CD4-positive, alpha-beta T cell treated with Interleukin-6 for 4 hours (primary cell): ENCODE results near the gene AGK.
A peak's percentile ranks its signal among the peaks of the same experiment; 100 is the strongest.

ENCODE experiments used
- DNase-seq: peaks from one replicate; pipeline ENCODE4 v3.0.0-alpha.2; 2020; ENCODE audit warnings: mixed read lengths

Gene AGK

DNA sequence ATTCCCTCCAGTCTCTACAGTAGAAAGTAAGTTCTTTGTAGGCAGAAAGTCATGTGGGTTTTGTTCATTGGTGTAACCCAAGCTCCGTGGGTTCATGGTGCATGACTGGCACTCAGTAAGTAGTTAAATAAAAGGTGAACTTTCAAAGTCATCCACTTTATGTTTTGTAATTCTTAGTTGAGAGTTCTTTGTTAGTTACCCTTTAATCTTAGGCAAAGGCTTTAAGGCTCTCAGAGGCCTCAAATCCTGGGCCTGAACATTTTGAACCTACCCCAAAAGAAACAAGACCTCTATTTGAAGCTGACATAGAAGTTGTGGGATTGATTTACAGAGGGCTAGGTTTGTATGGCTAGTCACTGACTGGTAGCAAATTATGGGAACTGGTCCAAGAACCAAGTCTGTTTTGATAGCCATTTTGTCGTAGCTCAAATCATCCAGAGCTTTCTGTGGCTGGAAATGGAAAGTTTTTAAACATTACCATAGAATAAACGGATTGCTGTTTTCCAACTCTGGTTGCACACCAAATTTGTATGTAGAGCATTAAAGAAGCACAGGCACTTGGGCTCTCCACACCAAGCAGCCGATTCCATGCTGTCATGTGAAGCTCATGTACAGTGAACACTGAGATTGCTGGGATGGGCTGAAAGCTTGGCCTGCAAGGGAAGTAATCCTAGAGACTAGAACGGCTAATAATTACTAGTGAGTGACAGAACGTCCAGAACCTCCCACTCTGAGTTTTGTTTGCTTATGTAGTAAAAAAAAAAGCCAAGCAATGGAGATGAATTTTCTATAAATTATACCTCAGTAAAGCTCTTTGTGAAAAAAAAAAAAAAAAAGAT lies 97.3 kb downstream of the AGK start:
- no peak for DNase-seq

DNA sequence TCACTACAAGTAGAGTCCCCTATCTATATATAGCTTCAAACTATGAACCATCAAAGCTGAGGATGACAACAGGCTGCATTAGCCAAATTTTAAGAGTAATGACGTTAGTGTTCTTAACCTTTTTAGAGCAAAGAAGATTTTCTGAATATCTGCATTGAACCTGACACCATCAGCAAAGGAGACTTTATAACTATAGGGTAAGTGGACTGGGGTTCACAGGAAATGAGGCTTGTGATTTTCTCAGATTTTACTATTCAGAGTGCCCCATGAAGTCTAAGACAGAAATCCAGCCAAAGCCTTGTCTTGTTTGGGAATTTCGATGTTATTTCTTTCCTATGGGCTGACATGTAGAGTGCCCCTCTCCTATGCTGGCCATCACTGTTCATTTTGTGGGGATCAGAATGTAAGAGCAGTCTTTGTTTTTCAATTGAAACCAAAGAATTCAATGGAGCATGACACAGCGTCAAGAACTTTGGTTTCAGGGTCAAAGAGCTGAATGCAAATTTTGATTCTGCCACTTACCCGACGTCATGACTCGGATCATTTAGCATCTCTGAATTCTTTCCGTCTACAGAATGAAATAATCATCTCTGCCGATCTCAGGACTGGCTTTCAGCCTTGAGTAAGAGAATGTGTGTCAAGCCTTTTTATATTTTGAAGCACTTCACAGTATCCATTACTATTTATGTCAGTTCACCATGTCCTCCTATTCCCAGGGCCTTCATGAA lies 98.1 kb downstream of the AGK start:
- DNase-seq = no peak

DNA sequence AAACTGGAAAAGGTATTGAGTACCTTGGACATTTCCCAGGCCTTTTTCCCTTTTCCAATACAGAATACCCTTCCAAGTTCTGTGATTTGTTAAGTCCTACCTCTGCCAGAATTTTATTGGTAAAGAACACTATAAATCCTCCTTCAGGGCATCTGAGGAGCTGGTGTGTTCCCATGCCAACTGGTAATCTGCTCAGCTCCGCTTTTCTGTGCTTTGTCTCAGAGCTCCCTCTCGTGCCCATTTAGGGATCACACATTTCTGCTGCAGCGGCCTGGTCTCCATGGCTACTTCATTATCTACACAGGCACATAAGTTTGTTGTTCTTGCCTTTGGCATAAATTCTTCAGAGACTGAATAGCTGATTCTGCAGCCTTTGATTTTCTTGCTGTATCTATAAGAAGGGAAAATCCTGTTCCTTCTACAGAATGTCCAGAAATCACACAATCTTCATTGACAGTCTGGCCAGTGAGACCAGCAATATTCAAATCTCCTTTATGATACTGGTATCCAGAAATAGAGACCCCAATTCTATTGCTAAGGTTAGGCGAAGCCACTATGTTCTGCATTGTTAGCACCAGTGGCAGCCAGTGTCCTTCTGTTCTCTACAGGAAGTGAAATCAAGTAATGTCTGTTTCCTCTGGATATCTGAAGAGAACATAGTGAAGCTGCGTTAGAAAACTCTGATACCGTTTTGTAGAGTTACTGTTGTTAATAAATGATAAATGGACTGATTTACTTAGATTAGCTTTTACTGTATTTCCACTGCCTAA lies 98.8 kb downstream of the AGK start:
- no peak for DNase-seq

DNA sequence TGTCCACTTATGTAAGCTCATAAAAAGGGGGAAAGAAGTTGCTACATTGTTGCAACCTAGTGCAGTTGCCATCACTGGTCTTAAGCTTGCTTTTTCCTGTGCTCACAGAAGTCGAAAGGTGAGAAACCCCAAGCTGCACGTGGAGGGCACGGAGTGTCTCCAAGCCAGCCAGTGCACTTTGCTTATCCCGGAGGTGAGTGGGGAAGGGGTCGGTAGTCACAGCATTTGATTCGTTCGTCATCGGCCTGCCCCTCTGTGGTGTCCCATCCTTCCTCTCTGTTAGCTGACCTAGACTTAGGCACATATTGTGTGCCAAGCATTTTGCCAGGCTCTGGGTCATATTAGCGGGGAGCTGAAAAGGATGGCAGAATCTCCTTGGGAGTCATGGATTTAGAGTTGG lies 100.2 kb downstream of the AGK start:
- no peak for DNase-seq

DNA sequence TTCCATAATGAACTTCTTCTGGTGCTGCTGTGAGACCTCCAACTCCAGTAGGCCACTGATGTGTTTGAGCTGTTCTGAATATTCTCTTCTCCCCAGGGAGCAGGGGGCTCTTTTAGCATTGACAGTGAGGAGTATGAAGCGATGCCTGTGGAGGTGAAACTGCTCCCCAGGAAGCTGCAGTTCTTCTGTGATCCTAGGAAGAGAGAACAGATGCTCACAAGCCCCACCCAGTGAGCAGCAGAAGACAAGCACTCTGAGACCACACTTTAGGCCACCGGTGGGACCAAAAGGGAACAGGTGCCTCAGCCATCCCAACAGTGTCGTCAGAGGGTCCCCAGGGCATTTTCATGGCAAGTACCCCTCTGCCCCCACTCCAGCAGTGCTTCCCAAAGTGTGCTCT lies 101.5 kb downstream of the AGK start:
- no peak for DNase-seq

DNA sequence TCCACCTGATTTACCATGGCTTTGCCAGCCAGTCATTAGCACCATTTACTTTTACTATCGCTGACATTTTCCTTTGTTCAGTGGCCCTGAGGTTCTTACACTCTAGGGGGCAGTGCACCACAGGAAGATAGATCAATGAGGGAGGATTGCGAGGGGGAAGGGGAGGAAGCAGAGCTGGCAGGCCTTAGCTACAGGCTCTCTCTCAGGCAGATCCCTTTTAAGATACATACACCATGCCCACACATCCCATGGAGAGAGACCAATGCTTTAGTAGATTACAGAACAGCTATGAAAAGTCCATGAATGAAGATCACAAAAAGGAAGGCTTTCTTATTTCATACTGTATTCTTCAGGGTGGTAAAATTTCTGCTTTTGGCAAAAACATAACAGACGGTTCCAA lies 103.3 kb downstream of the AGK start:
- DNase-seq = peak; percentile 70

DNA sequence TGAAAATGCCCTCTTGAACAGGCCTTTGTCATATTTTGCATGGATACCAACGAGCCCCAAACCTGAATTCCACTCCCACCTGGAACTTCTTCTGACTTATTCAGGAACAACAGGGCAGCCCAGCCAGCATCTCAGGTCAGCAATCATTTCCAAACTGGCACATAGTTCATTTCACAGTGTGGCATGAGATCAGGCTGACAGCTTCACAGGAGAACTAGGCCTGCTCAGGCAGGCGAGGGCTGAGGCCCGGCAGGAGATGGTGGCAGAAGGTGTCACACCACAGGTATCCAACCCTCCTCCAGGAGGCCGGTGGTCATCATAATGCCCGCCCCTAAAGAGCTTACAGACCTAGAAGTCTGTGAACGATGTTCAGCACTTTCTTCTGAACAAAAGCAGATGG lies 108.3 kb downstream of the AGK start:
- no peak for DNase-seq

DNA sequence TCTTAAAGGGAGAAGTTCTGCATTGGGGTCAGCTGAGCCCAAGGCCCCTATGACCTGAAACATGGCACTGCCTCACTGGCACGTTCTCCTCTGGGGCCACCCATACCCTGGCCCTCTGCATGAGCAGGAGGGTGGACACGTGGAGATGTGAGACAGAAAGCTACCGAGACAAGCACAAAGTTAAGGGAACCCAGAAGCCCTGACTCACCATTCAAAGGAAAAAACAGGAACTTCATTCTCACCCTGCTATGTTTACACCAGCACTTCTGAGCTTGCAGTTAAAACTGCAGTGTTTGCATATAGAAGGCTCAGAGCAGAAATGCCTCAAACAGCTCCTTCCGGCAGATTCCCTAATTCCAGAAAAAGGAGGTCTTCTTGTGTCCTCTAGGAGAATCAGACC lies 109.0 kb downstream of the AGK start:
- no peak for DNase-seq

DNA sequence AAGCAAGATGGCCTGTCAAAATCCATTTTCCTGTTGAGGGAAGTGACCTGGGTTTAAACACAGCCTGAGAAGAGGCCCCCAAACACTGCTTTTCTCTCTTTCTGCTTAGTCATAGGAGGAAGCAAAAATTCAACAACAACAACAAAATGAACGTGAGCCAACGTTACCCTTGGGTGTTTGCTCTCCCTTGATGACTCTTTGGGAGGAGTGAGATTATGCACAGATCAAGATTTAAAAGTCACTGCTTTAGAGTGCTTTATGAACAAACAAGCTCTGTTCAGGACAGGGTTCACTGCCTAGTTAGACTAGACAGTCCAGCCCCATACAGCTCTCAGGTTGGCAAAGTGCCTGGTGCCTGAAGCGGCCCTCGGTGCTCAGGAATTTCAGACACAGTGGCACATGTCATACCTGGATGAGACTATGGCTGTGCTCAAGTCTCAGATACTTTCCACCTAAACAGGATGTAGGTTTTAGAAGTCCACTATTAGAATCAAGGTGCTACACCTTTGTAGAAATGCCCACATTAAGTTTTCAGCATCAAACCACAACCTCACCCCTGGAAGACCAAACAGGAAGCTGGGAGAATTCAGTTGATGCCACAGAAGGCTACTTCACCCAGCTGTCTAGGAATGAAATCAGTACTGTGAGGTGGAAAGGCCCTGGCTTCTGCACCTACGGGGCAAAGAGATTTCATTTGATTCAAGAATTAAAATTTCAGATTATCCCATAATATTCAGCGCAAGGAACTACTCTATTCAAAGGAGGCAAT lies 112.1 kb downstream of the AGK start:
- no peak for DNase-seq

DNA sequence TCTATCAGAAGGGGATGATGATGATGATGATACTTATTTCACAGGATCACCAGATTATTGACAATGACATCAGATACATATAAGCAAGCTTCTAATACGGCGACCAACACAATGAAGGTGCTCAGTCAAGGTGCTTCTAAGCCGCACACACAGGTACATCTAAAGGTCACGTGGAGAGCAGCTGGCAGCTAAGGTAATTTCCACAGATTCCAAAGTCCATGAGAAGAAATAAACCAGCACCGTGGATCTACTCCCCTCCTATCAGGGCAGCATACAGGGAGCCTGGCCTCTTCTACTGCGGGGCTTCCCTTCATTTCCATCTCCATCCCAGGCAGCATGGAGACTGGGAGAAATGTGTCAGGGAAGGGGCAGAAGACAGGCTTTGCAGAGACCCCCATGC lies 113.2 kb downstream of the AGK start:
- no peak for DNase-seq

DNA sequence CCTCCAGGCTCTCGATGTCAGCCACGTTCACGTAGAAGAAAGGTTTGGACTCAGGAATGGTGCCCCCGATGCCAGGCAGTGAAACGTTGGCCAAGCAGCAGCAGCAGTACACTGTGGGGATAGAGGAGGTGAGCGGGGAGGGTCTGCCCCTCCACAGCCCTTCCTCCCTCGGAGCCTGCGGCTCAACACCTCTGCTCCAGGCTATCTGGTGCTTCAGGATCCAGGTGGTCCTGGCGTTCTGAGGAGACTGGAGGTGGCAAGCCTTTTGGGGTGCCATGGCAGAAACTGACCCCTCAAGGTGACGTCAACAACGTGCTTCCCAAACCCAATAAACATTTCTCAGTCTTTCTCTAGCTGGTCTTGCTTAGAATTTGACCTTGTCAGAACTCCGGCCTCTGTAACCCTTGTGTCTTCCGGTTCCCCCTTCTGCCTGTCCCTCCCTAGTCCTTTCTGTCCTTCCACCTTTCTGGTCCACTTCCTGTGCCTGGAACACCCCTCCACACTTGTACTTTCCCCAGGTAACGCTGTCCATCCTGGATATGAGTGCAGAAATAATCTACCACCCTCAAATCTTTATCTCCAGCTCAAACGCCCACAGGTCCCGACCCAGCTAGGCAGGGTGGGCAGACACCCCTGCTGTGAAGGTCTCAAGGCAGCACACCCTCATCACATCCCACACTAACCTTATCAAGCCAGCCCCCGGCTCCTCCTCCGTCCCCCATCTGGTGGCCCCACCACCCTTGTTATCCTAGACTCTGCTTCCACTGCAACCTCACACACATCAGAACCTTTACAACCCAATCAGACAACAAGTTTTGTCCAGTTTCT lies 114.2 kb downstream of the AGK start:
- no peak for DNase-seq

DNA sequence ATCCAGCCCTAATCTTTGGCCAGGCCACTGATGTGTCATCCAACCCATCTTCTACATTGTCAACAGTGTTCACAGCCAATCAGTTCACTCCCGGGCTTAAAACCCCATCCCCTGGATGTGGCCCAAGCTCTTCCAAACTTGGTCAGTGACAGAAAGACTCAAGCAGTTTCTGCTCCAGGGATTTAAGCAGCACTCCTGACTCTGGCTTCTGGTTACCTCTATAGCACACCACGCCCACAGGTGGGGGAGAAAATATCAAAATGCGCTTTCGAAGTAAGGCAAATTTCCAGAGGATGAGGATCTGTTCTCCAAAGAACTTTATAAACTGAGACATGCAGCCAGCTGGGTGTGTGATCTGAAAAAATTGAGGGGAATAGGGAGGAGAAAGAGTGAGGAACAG lies 114.9 kb downstream of the AGK start:
- DNase-seq = no peak

DNA sequence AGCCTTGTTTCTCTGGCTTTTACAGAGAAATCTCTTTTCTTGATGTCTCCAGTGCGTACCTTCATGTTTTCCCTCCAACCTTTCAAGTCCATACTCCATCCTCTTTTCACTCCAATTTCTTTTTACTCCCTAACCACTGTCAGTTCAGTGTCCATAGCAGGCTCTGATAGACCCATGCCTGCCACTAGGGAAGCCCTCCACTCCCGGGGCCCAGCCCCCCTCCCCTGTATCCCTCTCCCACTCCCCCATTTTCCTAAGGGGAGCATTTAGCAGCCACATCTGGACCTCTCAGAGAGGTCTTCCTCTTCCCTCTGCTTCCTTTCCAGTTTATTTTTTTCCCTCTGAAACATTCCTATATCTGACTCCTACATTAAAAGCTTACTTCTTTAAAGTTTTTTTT lies 117.6 kb downstream of the AGK start:
- no peak for DNase-seq

DNA sequence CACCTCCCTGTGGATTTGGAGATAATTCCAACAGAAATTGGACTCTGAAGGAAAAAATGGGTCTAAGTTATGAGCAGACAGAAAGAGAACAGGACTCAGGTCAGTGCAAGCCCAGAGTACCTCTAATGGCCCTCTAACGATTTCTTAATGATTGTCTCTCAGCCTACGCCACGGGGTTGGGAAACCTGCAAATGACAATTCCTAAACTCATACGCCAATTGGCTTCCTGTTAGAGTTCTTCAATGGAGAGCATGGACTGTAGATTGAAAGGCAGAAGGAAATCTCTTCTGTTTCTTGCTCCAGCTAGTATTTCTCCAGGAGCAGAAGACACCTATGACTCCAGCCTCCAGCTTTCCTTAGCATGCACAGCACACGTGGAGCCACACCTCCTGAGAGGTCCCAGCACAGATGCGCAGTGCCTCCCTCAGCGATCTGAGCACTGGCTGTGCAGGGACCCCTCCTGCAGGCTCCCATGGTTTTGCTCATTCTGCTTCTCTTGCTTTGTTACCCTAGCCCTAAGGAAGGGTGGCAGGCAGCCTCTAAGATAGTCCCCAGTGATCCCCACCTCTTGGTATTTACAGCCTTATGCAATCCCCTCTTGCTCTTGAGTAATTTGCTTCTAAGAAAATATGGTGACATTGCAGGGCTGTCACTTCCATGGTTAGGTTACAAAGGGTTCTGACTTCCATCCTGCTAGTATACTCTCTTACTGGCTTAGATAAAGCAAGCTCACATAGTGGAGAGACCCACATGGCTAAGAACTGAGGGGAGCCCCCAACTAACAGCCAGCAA lies 120.7 kb downstream of the AGK start:
- no peak for DNase-seq

DNA sequence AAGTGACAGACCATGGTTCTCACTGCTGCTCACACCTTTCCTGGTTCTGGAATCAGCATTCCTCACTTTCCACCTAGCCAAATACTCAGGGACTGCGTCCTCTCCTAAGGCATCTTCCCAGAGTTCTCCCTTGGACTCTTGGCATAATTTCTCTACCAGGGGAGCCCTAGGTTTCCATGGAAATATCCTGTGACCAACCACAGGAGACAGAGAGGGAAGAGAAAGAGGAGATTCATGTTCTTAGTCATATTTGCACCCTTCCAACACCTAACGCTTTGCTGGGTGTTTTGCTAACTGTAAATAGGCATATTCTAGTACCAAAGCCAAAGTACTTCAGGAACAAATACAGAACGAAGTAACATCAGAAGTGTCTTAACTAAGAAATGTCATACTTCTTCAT lies 122.1 kb downstream of the AGK start:
- no peak for DNase-seq

DNA sequence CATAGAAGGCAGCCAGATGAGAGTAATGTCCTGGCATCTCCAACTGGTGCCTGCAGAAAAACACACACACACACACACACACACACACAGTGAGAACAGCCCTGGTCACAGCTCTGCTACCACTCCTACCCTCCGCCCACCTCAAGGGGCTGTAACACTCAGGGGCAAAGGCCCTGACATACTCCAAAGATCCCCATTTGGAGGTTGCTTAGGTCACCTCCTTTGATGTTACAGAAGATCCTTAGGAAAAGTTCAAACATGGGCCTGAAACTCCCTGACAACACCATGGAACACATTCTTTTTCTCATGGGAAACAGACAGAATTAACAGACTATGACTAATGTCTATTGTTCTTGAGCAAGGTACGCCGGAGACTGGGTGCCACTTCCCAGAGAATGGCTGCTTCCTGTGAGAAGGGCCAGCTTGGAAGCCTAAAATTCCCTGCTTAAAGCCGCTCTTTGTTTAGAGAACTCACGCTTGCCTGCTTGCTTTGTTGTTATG lies 123.0 kb downstream of the AGK start:
- no peak for DNase-seq

DNA sequence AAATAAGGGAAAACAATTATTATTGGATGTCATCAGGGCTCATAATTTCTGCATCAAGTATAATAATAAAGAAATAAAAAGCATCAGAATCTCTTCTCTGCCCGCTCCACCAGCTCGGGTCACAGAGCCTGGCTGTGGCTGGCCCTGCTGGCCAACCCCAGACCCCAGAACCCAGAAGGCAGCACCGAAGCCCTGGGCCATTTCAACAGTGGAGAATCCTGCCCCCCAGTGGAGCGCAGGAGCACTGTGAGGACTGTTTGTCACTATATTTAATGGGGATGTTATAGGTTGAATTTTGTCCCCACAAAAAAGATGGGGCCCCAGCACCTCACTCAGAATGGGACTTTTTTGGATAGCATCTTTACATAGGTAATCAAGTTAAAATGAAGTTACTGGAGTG lies 123.5 kb downstream of the AGK start:
- no peak for DNase-seq

DNA sequence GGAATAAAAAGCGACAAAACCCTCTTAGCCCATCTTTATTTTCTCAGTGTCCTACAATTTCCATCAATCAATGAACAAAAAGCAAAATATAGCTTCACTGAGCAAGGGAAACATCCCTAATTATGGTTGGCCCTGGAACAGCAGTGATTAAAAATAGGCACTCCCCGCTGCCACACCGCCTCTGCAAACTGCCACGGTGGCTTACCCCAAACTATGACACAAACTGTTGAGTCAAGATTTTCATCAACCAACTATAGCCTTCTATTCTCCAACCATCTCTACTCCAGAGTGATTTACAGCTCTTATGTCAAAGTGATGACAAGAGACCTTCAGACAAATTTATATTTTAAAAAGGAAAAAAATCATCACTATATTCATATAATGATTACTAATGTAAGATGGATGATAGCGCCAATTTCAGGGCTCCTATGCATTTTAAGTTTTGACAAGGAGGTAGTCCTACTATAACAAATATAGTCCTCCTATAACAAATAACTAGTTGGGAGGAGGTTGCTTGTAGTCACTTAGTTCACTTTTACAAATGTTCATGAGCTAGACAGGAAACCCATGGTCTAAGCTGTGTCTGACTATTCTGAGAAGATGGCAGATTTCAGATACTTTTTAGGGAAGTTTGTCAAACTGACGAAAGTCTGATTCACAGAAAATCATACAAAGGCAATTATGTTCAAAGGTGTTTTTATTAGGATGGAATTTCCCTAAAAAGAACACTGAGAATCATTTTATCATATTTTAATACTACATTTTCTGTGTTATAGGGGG lies 124.4 kb downstream of the AGK start:
- DNase-seq = no peak

DNA sequence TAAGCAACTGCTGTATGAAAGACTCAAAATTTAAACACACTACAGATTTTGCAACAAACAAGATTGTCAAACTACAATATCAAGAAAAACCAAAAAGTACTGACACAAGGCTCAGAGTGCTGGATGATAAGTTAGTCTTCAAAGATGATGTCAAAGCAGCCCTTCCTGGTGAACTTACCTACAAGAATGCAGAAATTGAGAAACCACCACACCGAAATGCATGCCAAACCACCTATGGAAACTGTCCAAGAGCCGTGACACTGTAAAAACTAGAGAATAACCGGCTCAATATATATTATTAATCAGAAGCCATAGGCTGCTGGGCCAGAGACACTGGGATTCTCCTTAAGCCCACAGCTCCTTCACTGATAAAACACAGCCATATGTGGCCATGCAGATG lies 125.4 kb downstream of the AGK start:
- no peak for DNase-seq

DNA sequence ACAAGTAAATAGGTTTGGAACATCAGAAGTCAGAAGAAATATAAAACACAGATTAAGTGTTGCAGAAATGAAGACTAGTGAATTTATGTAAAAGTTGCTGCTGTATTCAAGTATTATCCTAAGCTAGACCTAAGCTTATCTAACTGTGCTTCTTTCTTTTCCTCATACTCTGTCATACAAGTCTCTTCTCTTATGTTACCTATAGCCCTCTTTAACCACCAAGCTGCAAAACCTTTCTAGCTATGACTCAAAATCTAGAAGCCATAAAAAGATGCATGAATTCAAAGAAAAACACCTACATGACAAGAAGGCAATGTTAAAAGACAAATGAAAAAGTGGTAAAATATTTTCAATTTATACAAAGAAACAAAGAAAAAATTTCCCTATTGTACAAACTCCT lies 127.8 kb downstream of the AGK start:
- no peak for DNase-seq
